NAMALWA (cell line): Measurements from ENCODE around the gene JAKMIP1.

Experiments used
- DNase-seq: peaks from one replicate; pipeline ENCODE4 v3.0.0-alpha.2; 2015; ENCODE audit warnings: low spot score

JAKMIP1 gene

GRCh38 chr4:5992171-5992827, 208.1 kb downstream of the JAKMIP1 start:
- no peak for DNase-seq

- DNase-seq = no peak
These were observed 208.9 kb downstream of the JAKMIP1 start for GRCh38 chr4:5991405-5991804.

GRCh38 chr4:5990446-5991160, 209.7 kb downstream of the JAKMIP1 start:
- no peak for DNase-seq

GRCh38 chr4:5989236-5990225, 210.8 kb downstream of the JAKMIP1 start:
- no peak for DNase-seq

- no peak for DNase-seq
These were observed 212.1 kb downstream of the JAKMIP1 start for GRCh38 chr4:5988086-5988845.

- DNase-seq = no peak
These were observed 215.5 kb downstream of the JAKMIP1 start for GRCh38 chr4:5984843-5985242.

GRCh38 chr4:5982156-5982973, 218.0 kb downstream of the JAKMIP1 start:
- no peak for DNase-seq

- DNase-seq = no peak
These were observed 219.8 kb downstream of the JAKMIP1 start for GRCh38 chr4:5980436-5981155.

- DNase-seq = no peak
These were observed 220.4 kb downstream of the JAKMIP1 start for GRCh38 chr4:5979981-5980380.

- DNase-seq = no peak
These were observed 223.4 kb downstream of the JAKMIP1 start for GRCh38 chr4:5976921-5977320.

- no peak for DNase-seq
These were observed 223.9 kb downstream of the JAKMIP1 start for GRCh38 chr4:5976431-5976830.
